Measurements from ENCODE around the gene ASB18. TPM values are rescaled to one million over a fixed set of nuclear protein-coding genes. Genes with fewer than 3 reads are reported as not detected.

The ASB18 gene
- total and polyA plus RNA-seq, 10 of the 15 experiments (the other 5 are each of a cell fraction or from before 2014, with no cell fraction given) = not detected

DNA sequence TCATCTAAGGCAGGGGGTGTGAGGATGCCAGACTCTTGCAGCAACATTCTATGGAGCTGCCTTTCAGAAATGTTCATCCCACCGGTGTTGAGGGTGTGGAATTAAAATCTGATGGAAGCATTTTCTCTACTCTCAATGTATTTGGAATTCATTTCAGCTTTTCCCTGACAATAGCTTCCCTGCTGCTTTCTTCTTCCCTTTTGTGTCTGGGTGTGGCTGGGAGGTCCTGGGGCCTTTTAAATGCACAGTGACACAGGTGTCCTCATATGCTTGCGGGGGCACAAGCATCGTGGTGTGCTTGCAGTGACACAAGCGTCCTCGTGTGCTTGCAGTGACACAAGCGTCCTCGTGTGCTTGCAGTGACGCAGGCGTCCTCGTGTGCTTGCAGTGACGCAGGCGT lies 43.4 kb upstream of the ASB18 start:
- H3K4me2 ChIP-seq (ENCODE audit: control insufficient read depth, insufficient read depth) = no peak overlapping the region
- no TSS peak for BruUV-seq (replicated peaks)
- POLR2A ChIA-PET = no interaction called here
- TF ChIP-seq EED (IDR thresholded peaks at IDR 0.05; ENCODE audit: low read depth) = no peak
- TF ChIP-seq ATF7 (IDR thresholded peaks at IDR 0.05; ENCODE audit: low read depth) = no peak
- TF ChIP-seq, protein P1, sequence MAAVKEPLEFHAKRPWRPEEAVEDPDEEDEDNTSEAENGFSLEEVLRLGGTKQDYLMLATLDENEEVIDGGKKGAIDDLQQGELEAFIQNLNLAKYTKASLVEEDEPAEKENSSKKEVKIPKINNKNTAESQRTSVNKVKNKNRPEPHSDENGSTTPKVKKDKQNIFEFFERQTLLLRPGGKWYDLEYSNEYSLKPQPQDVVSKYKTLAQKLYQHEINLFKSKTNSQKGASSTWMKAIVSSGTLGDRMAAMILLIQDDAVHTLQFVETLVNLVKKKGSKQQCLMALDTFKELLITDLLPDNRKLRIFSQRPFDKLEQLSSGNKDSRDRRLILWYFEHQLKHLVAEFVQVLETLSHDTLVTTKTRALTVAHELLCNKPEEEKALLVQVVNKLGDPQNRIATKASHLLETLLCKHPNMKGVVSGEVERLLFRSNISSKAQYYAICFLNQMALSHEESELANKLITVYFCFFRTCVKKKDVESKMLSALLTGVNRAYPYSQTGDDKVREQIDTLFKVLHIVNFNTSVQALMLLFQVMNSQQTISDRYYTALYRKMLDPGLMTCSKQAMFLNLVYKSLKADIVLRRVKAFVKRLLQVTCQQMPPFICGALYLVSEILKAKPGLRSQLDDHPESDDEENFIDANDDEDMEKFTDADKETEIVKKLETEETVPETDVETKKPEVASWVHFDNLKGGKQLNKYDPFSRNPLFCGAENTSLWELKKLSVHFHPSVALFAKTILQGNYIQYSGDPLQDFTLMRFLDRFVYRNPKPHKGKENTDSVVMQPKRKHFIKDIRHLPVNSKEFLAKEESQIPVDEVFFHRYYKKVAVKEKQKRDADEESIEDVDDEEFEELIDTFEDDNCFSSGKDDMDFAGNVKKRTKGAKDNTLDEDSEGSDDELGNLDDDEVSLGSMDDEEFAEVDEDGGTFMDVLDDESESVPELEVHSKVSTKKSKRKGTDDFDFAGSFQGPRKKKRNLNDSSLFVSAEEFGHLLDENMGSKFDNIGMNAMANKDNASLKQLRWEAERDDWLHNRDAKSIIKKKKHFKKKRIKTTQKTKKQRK (IDR thresholded peaks at IDR 0.05; ENCODE audit: low read depth, low read length) = no peak
- no peak for TF ChIP-seq BRCA1 (IDR thresholded peaks at IDR 0.05; ENCODE audit: low read depth, low read length)
- TF ChIP-seq, protein P2, sequence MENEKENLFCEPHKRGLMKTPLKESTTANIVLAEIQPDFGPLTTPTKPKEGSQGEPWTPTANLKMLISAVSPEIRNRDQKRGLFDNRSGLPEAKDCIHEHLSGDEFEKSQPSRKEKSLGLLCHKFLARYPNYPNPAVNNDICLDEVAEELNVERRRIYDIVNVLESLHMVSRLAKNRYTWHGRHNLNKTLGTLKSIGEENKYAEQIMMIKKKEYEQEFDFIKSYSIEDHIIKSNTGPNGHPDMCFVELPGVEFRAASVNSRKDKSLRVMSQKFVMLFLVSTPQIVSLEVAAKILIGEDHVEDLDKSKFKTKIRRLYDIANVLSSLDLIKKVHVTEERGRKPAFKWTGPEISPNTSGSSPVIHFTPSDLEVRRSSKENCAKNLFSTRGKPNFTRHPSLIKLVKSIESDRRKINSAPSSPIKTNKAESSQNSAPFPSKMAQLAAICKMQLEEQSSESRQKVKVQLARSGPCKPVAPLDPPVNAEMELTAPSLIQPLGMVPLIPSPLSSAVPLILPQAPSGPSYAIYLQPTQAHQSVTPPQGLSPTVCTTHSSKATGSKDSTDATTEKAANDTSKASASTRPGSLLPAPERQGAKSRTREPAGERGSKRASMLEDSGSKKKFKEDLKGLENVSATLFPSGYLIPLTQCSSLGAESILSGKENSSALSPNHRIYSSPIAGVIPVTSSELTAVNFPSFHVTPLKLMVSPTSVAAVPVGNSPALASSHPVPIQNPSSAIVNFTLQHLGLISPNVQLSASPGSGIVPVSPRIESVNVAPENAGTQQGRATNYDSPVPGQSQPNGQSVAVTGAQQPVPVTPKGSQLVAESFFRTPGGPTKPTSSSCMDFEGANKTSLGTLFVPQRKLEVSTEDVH (IDR thresholded peaks at IDR 0.05; ENCODE audit: low read depth, partially characterized antibody) = no peak
- no peak overlapping the region for H3K9ac ChIP-seq (ENCODE audit: control insufficient read depth, insufficient read depth, low read length)
- no peaks in the 10 kb centered on the region for H4K20me1 ChIP-seq (ENCODE audit: control insufficient read depth, insufficient read depth)
- RAD21 ChIA-PET (ENCODE audit: unreplicated experiment) = no interaction called here
- H3K27me3 ChIP-seq (replicated peaks in 1 of 2; ENCODE audit: control insufficient read depth in 2 of 2, insufficient read depth in 2 of 2, low read length in 1 of 2) = no peaks in the 10 kb centered on the region; a peak in 1 of 4 replicates
- H2AFZ ChIP-seq (ENCODE audit: control insufficient read depth, low read depth, low read length) = no peak overlapping the region
- CTCF ChIA-PET = interaction anchor here (0.8 kb wide), 1 partner anchor 754 kb away, joined by 3 read pairs; no protein-coding TSS in a partner anchor
- no peaks in the 10 kb centered on the region for H3K79me2 ChIP-seq (ENCODE audit: control insufficient read depth, insufficient read depth, low read length)
- no peaks in the 10 kb centered on the region for H3K36me3 ChIP-seq (ENCODE audit: control insufficient read depth in 2 of 2, insufficient read depth in 2 of 2, low read length in 1 of 2)
- H3K27ac ChIP-seq (ENCODE audit: control insufficient read depth, insufficient read depth) = no peak overlapping the region
- DNase-seq (ENCODE audit: low read depth, low spot score) (no peak), ATAC-seq (no peak), FAIRE-seq (no peak)
- H3K4me1 ChIP-seq (ENCODE audit: control insufficient read depth, insufficient read depth, low read length) = no peaks in the 10 kb centered on the region
- in situ Hi-C loops (cut with MboI) (no loop called here), intact Hi-C loops (cut with micrococcal nuclease; ENCODE audit: unreplicated experiment) (no loop called here)
- H3K9me3 ChIP-seq (replicated peaks; ENCODE audit: control insufficient read depth, insufficient read depth, low read length) = no peaks in the 10 kb centered on the region
- SMC1A ChIA-PET (ENCODE audit: uncharacterized antibody, unreplicated experiment) = no interaction called here
- WGBS (ENCODE audit: insufficient coverage, insufficient replicate concordance, low lambda C conversion rate, missing lambda C conversion rate) = 49% methylated on average over 12 of the region's 12 CpGs
- H3K4me3 ChIP-seq = no peak overlapping the region

Data from GM12878 (cell line).